Activated T-cell treated with anti-CD3 and anti-CD28 coated beads, Interleukin-2, amount 50 U/mL, for 72 hours (primary cell): ENCODE measurements around the gene DDX10. TPM values are rescaled to one million over a fixed set of nuclear protein-coding genes. Genes with fewer than 3 reads are reported as not detected.

ENCODE experiments used
- ATAC-seq, 2 donors: fragments of 150-1000 bp; cut with Tn5 transposase; replicated peaks in 1 of 2; 2 replicates each; pipeline ENCODE4 v1.10.0; 2021; ENCODE audit warnings: moderate library complexity in 2 of 2, mild to moderate bottlenecking in 1 of 2
- DNase-seq, 2 donors: peaks; one replicate each; pipeline ENCODE4 v3.0.0; 2021 to 2022; ENCODE audit warnings: mixed read lengths in 1 of 2
- H3K27ac Mint-ChIP-seq: one replicate; pipeline ENCODE4 v1.8.0; 2022; ENCODE audit warnings: mild to moderate bottlenecking, moderate library complexity, mixed read lengths
- H3K27me3 Mint-ChIP-seq: one replicate; pipeline ENCODE4 v1.8.0; 2022; ENCODE audit warnings: low read depth, mixed read lengths
- H3K36me3 Mint-ChIP-seq, 2 donors: one replicate each; pipeline ENCODE4 v1.8.0; 2022; ENCODE audit warnings: mixed read lengths in 2 of 2, mild to moderate bottlenecking in 1 of 2; ENCODE audit not compliant: insufficient read depth in 2 of 2
- H3K4me1 Mint-ChIP-seq: one replicate; pipeline ENCODE4 v1.8.0; 2022; ENCODE audit warnings: low read depth, mixed read lengths
- H3K4me3 Mint-ChIP-seq, 2 donors: one replicate each; pipeline ENCODE4 v1.8.0; 2022; ENCODE audit warnings: mild to moderate bottlenecking in 2 of 2, mixed read lengths in 2 of 2, moderate library complexity in 2 of 2
- H3K9me3 Mint-ChIP-seq, 2 donors: one replicate each; pipeline ENCODE4 v1.8.0; 2022; ENCODE audit warnings: mixed read lengths in 2 of 2
- total RNA-seq, 2 donors: library from RNA; stranded (reverse); gene quantifications; one replicate each; pipeline ENCODE4 v1.2.3, GENCODE V29; 2022

Gene DDX10
- total RNA-seq, 2 donors from 2014 or later = 24.9 to 32.7 TPM

GRCh38 chr11:108705061-108705460, 40.2 kb downstream of the DDX10 start:
- no peak overlapping the region for H3K27ac Mint-ChIP-seq
- H3K36me3 Mint-ChIP-seq = peaks cover 15 to 46% of the 10 kb centered on the region in 2 donors
- no peak for ATAC-seq
- no peak for DNase-seq
- peaks cover 5% of the 10 kb centered on the region for H3K4me1 Mint-ChIP-seq
- no peaks in the 10 kb centered on the region for H3K27me3 Mint-ChIP-seq
- peaks cover 4 to 6% of the 10 kb centered on the region in 2 donors for H3K9me3 Mint-ChIP-seq
- no peak overlapping the region for H3K4me3 Mint-ChIP-seq

GRCh38 chr11:108708173-108708572, 43.3 kb downstream of the DDX10 start:
- Mint-ChIP-seq H3K36me3 (peaks cover 28 to 56% of the 10 kb centered on the region in 2 donors), H3K27ac (no peak overlapping the region), H3K9me3 (peaks cover 6 to 11% of the 10 kb centered on the region in 2 donors), H3K4me3 (no peak overlapping the region), H3K27me3 (no peaks in the 10 kb centered on the region), H3K4me1 (peaks cover 9% of the 10 kb centered on the region)
- ATAC-seq = no peak
- no peak for DNase-seq

GRCh38 chr11:108709741-108710140, 44.9 kb downstream of the DDX10 start:
- H3K4me1 Mint-ChIP-seq = peaks cover 22% of the 10 kb centered on the region
- no peak overlapping the region for H3K27ac Mint-ChIP-seq
- H3K4me3 Mint-ChIP-seq = no peak overlapping the region
- DNase-seq (no peak), ATAC-seq (no peak)
- peaks cover 33 to 62% of the 10 kb centered on the region in 2 donors for H3K36me3 Mint-ChIP-seq
- H3K27me3 Mint-ChIP-seq = no peaks in the 10 kb centered on the region
- peaks cover 6 to 11% of the 10 kb centered on the region in 2 donors for H3K9me3 Mint-ChIP-seq

GRCh38 chr11:108713076-108713790, 48.4 kb downstream of the DDX10 start:
- Mint-ChIP-seq H3K4me3 (peak overlapping the region; percentile 2 to 15), H3K27ac (peak overlapping the region; percentile 71), H3K27me3 (no peaks in the 10 kb centered on the region), H3K9me3 (peaks cover 6 to 11% of the 10 kb centered on the region in 2 donors), H3K4me1 (peaks cover 22% of the 10 kb centered on the region), H3K36me3 (peaks cover 30 to 42% of the 10 kb centered on the region in 2 donors)
- DNase-seq = no peak
- ATAC-seq = peak; percentile 45 to 66

- DNase-seq = no peak
- no peak overlapping the region for H3K4me3 Mint-ChIP-seq
- peaks cover 2 to 5% of the 10 kb centered on the region in 2 donors for H3K9me3 Mint-ChIP-seq
- H3K27me3 Mint-ChIP-seq = no peaks in the 10 kb centered on the region
- no peak for ATAC-seq
- peaks cover 17% of the 10 kb centered on the region for H3K4me1 Mint-ChIP-seq
- H3K36me3 Mint-ChIP-seq = peaks cover 20 to 31% of the 10 kb centered on the region in 2 donors
- H3K27ac Mint-ChIP-seq = no peak overlapping the region
Measured at GRCh38 chr11:108715239-108715638, 50.4 kb downstream of the DDX10 start.

GRCh38 chr11:108718466-108718865, 53.6 kb downstream of the DDX10 start:
- H3K4me3 Mint-ChIP-seq = no peak overlapping the region
- H3K36me3 Mint-ChIP-seq = peaks cover 11 to 26% of the 10 kb centered on the region in 2 donors
- no peak for ATAC-seq
- no peak for DNase-seq
- H3K27ac Mint-ChIP-seq = no peak overlapping the region
- H3K27me3 Mint-ChIP-seq = no peaks in the 10 kb centered on the region
- H3K9me3 Mint-ChIP-seq = no peaks in the 10 kb centered on the region
- H3K4me1 Mint-ChIP-seq = peaks cover 15% of the 10 kb centered on the region

GRCh38 chr11:108724974-108725689, 60.3 kb downstream of the DDX10 start:
- H3K27ac Mint-ChIP-seq = no peak overlapping the region
- no peak for DNase-seq
- H3K9me3 Mint-ChIP-seq = peaks cover 0 to 3% of the 10 kb centered on the region in 2 donors
- H3K36me3 Mint-ChIP-seq = peaks cover 12 to 29% of the 10 kb centered on the region in 2 donors
- no peak for ATAC-seq
- H3K4me1 Mint-ChIP-seq = peaks cover 55% of the 10 kb centered on the region
- no peaks in the 10 kb centered on the region for H3K27me3 Mint-ChIP-seq
- no peak overlapping the region for H3K4me3 Mint-ChIP-seq

- Mint-ChIP-seq H3K4me1 (peaks cover 59% of the 10 kb centered on the region), H3K36me3 (peaks cover 12 to 29% of the 10 kb centered on the region in 2 donors), H3K27me3 (no peaks in the 10 kb centered on the region), H3K9me3 (peaks cover 0 to 3% of the 10 kb centered on the region in 2 donors), H3K4me3 (peak overlapping the region; percentile 46 to 50), H3K27ac (peak overlapping the region; percentile 39)
- DNase-seq (no peak), ATAC-seq (no peak)
Measured at GRCh38 chr11:108726077-108726800, 61.4 kb downstream of the DDX10 start.

- Mint-ChIP-seq H3K4me3 (peak overlapping the region; percentile 53 to 65), H3K9me3 (peaks cover 0 to 3% of the 10 kb centered on the region in 2 donors), H3K36me3 (peaks cover 11 to 34% of the 10 kb centered on the region in 2 donors), H3K27me3 (no peaks in the 10 kb centered on the region), H3K27ac (peak overlapping the region; percentile 56), H3K4me1 (peaks cover 73% of the 10 kb centered on the region)
- ATAC-seq = peak; percentile 81 to 90
- DNase-seq = no peak
Measured at GRCh38 chr11:108727665-108728064, 62.8 kb downstream of the DDX10 start.

- Mint-ChIP-seq H3K27me3 (no peaks in the 10 kb centered on the region), H3K9me3 (peaks cover 2 to 3% of the 10 kb centered on the region in 2 donors), H3K4me3 (peak overlapping the region in 1 of 2 donors; percentile 55), H3K4me1 (peaks cover 82% of the 10 kb centered on the region), H3K36me3 (peaks cover 6 to 24% of the 10 kb centered on the region in 2 donors), H3K27ac (peak overlapping the region; percentile 79)
- no peak for ATAC-seq
- DNase-seq = no peak
Measured at GRCh38 chr11:108729227-108729871, 64.5 kb downstream of the DDX10 start.

- no peak for ATAC-seq
- peaks cover 0 to 2% of the 10 kb centered on the region in 2 donors for H3K9me3 Mint-ChIP-seq
- H3K4me3 Mint-ChIP-seq = peak overlapping the region; percentile 14 to 25
- peak overlapping the region; percentile 25 for H3K27ac Mint-ChIP-seq
- no peak for DNase-seq
- H3K4me1 Mint-ChIP-seq = peaks cover 73% of the 10 kb centered on the region
- no peaks in the 10 kb centered on the region for H3K27me3 Mint-ChIP-seq
- H3K36me3 Mint-ChIP-seq = peaks cover 0 to 12% of the 10 kb centered on the region in 2 donors
Measured at GRCh38 chr11:108732395-108732794, 67.5 kb downstream of the DDX10 start.

GRCh38 chr11:108733479-108734116, 68.7 kb downstream of the DDX10 start:
- no peaks in the 10 kb centered on the region for H3K27me3 Mint-ChIP-seq
- ATAC-seq (peak; percentile 98), DNase-seq (peak; percentile 66 to 68)
- peak overlapping the region; percentile 41 to 83 for H3K4me3 Mint-ChIP-seq
- H3K27ac Mint-ChIP-seq = peak overlapping the region; percentile 89
- peaks cover 63% of the 10 kb centered on the region for H3K4me1 Mint-ChIP-seq
- peaks cover 0 to 2% of the 10 kb centered on the region in 2 donors for H3K9me3 Mint-ChIP-seq
- H3K36me3 Mint-ChIP-seq = peaks cover 0 to 12% of the 10 kb centered on the region in 2 donors
